Activated CD8-positive, alpha-beta memory T cell treated with anti-CD3 and anti-CD28 coated beads, Interleukin-2, amount 50 U/mL, for 1 hour (primary cell): ENCODE measurements around the gene ACOXL.

ENCODE experiments used
- DNase-seq: peaks from one replicate; pipeline ENCODE4 v3.0.0-alpha.2; 2020; ENCODE audit errors: extremely low read depth

Gene ACOXL

GRCh38 chr2:110828330-110828729 lies 96.0 kb downstream of the ACOXL start:
- no peak for DNase-seq

GRCh38 chr2:110829413-110830146 lies 97.2 kb downstream of the ACOXL start:
- no peak for DNase-seq

GRCh38 chr2:110832740-110833139 lies 100.4 kb downstream of the ACOXL start:
- no peak for DNase-seq

GRCh38 chr2:110834134-110834827 lies 101.9 kb downstream of the ACOXL start:
- DNase-seq: no peak

- DNase-seq: no peak
These were observed 104.3 kb downstream of the ACOXL start for GRCh38 chr2:110836671-110837070.

DNA sequence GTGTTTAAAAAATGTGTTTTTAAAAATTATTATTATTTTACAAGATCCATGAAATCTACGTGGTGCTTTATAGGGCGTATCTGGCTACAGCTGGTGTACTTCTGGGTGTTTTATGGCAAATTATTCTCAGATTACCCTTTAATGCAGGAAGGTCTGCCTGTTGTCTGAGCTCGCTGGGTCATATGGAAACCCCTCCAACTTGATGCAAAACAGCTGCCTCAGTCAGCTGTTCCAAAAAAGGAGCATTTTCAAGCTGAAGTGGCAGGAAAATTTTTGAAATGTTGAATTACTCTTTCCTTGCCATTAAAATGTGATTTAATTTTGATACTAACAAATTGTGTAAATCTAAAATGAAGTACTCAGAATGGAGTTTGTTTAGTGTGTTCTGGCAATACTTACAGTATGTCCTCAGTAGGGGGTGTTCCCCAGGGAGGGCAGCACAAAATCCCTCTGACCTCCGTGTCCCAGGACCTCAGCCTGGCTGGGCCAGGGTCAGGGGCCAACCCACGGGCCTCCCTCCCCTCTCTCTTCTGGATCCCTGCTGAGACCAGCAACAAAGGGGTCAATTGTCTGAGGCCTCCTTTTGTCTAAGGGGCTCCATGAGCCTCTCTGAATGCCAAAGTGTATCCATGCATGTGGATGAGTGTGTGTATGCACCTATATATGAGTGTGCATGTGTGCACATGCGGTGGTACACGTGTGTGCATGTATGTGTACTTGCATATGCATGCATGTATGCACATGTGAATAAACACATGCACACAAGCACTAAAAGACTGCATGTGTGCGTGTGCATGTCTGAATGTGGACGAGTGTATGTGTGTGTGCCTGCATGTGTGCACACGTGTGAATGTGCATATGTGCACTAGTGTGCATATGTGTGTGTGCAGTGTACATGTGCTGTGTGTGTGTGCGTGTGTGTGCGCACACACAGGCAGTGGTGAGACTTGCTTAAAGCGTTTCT lies 105.4 kb downstream of the ACOXL start:
- DNase-seq: no peak

GRCh38 chr2:110838657-110839384 lies 106.4 kb downstream of the ACOXL start:
- DNase-seq: no peak

DNA sequence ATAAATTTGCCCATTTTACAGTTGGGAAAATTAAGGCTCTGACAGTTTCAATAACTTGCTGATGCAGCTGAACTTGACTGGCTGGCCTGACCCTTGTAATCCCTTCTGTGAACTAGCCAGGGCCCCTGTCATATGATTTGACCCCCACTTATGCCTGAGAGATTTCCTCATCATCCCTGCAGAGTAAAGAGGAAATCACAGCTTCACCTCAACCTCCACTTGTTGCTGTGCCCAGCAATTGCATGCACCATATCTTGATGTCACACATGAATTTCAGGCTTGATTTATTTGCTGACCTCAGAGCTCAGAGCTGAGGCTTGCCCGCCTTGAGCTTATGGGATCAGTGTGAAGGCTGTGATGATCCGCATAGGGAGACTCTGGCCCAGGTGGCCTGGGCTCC lies 108.1 kb downstream of the ACOXL start:
- DNase-seq: no peak

DNA sequence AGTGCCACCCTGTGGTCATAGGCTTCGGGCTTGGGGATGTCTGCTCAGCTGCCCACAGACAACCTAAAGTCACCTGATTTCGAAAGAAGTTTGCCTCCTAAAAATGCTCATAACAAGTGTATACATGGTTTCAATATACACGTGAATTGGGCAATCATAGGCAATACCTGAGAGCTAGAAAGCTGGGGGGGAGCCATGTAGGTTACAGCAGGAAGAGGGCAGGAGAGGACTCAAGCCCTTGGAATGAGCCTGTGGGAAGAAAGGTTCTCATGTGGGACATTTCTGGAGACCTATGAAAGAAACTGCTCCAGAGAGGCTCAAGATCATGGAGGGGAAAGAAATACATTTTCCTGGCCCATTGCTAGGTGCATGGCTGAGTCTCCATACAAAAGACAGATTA lies 109.7 kb downstream of the ACOXL start:
- DNase-seq: no peak

DNA sequence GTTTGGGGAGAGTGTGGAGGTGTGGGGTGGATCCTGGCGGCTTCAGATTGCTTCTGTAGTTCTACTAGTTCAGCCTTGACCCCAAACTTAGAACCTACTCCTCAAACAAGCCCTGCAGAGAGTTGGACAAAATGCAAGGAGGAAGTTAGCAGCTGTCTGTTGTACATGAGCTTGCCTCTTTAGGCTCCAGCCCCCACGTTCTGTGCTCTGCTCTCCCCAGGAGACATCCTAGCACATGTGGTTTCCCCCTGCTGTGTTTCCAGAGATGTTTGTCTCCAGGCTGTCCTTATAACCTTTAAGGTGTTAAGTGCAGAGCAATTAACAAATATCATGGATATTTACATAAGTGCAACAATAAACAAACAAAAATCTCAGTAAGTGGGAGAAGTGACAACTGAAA lies 111.1 kb downstream of the ACOXL start:
- DNase-seq: no peak

GRCh38 chr2:110843959-110844510 lies 111.7 kb downstream of the ACOXL start:
- no peak for DNase-seq

GRCh38 chr2:110847651-110848050 lies 115.3 kb downstream of the ACOXL start:
- DNase-seq: no peak

DNA sequence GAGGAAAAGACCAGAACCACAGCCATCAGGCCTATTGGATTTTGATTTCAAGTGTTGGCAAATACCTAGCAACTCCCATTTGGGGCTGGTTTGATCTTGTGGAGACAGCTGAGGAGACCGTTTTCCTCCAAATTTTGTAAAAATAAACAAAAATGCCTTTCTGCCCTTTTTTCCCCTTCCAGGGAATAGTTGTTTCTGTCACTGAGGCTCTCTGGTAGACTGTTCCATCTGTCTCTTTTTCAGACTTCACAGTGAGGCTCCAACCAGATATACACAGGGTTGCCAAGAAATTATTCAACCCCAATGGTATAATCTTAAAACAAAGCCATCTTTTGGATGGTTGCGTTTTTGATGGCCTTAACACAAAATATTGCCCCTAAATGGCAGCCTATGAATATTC lies 115.7 kb downstream of the ACOXL start:
- no peak for DNase-seq

DNA sequence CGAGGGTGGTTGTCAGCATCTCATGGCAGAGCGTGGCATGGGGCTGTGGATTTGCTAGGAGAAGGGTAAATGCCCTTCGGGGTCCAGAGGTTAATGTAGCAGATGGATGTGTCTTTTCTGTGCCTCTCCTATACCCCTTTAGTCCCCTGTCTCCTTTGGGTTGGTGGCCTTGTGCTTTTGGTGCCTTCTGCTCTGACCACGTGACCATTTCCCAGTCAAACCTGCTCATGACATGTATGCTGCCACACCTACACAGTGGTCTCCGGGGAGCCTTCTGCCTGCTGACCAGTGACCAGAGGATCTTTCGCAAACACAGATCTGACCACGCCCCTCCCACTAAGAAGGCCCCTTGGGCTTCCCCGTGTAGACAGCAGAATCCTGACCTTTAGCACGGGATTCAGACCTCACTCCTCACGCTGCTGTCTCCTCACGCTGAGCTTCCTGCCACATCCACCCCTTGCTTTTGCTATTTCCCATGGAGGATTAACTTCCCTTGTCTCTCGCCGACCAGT lies 116.2 kb downstream of the ACOXL start:
- DNase-seq: no peak

DNA sequence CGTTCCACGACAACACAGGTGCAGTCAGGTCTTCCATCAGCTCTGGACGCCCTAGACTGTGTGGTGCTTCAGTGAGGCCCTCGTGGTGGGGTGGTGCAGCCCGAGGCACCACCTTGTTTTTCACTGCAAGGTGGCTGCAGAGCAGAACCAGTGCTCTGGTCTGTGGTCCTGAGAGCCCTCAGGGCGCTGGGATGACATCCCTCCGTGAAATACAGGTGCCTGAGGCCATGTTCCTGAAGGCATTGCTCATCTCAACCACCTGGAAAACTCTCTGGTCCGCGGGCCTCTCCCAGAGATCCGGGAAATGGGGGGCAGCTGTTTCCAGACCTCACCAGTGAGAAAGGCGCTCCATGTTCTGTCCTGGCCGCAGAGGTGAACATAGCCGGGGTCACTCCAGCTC lies 119.2 kb downstream of the ACOXL start:
- no peak for DNase-seq

DNA sequence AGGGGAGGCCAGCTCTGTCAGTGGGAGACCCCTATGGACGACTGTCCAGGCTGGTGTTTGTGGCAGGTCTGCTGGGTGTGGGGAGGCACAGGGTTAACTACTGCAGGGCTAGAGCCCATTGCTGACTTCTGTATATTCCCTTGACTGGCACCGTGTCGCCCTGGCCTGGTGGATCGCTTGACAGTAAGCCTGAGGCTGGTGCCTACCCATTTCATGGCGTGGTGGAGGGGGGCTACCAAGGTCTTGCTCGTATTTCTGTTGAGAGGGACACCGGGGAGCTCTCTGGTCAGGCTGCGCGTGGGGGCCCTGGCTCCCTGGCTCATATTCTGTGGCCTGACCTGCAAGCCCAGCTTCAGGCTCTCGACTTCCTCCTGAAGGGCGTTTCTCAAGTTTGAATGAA lies 119.7 kb downstream of the ACOXL start:
- DNase-seq: no peak

- peak; percentile 38 for DNase-seq
These were observed 120.3 kb downstream of the ACOXL start for GRCh38 chr2:110852541-110853263.

DNA sequence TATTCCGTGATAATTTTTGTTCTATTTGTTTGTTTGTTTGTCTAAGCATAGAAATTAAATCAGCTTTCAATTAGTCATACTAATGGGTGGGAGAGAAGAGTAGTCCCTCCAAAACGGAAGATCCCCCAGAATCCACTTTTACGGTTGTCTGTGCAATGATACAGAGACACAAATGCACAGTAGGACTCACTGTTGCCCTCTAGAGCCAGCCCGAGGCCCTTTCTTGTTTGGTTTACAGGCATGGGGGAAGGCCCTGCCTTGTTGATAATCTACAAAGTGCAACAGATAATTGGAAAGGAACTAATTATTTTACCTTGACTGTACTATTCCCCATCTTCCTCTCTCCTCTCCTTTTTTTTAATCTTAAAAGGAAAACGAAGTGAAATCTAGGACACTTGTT lies 121.1 kb downstream of the ACOXL start:
- DNase-seq: no peak

GRCh38 chr2:110853948-110854347 lies 121.6 kb downstream of the ACOXL start:
- no peak for DNase-seq

- no peak for DNase-seq
These were observed 122.1 kb downstream of the ACOXL start for GRCh38 chr2:110854355-110855081.
